Neural cell (in vitro differentiated cells): ENCODE results near the gene DCDC1. TPM values are rescaled to one million over a fixed set of nuclear protein-coding genes. Genes with fewer than 3 reads are reported as not detected.

Experiments
- H2AFZ ChIP-seq: fragments of 200-600, 300-800 bp; sonication (generic), shearing (Covaris generic); 2 replicates; pipeline ENCODE4 v1.6.0; 2014; ENCODE audit warnings: low read depth, mild to moderate bottlenecking, antibody characterized with exemption, low read length, moderate library complexity
- H3F3A ChIP-seq: fragments of 200-600 bp; shearing (Covaris generic); 2 replicates; pipeline ENCODE4 v1.6.1; 2016; ENCODE audit warnings: mild to moderate bottlenecking, moderate library complexity, mixed read lengths, antibody characterized with exemption, low read length; ENCODE audit not compliant: insufficient read depth, poor library complexity, severe bottlenecking
- H3K27ac ChIP-seq: fragments of 200-600, 300-800 bp; sonication (generic), shearing (Covaris generic); 2 replicates; pipeline ENCODE4 v1.5.1; 2014; ENCODE audit warnings: mild to moderate bottlenecking, low read length, moderate library complexity
- H3K27me3 ChIP-seq: fragments of 300-800, 200-600 bp; sonication (generic), shearing (Covaris generic); 2 replicates; pipeline ENCODE4 v1.6.0; 2014; ENCODE audit warnings: mild to moderate bottlenecking, low read depth, low read length, moderate library complexity; ENCODE audit not compliant: insufficient read depth
- H3K36me3 ChIP-seq: fragments of 300-800, 200-600 bp; sonication (generic), shearing (Covaris generic); 2 replicates; pipeline ENCODE4 v1.5.1; 2014; ENCODE audit warnings: mild to moderate bottlenecking, antibody characterized with exemption, low read length, moderate library complexity; ENCODE audit not compliant: insufficient read depth
- H3K4me2 ChIP-seq: fragments of 300-800, 200-600 bp; sonication (generic), shearing (Covaris generic); 2 replicates; pipeline ENCODE4 v1.6.0; 2014; ENCODE audit warnings: mild to moderate bottlenecking, low read length
- H3K4me3 ChIP-seq: fragments of 300-800, 200-600 bp; sonication (generic), shearing (Covaris generic); 2 replicates; pipeline ENCODE4 v1.5.1; 2014; ENCODE audit warnings: mild to moderate bottlenecking, low read length, moderate library complexity
- H3K79me2 ChIP-seq: fragments of 200-600 bp; shearing (Covaris generic); replicated peaks from 2 replicates; pipeline ENCODE4 v1.6.0; 2014; ENCODE audit warnings: mild to moderate bottlenecking, low read length, moderate library complexity; ENCODE audit not compliant: insufficient read depth
- H3K9ac ChIP-seq: fragments of 300-800, 200-600 bp; sonication (generic), shearing (Covaris generic); 2 replicates; pipeline ENCODE4 v1.6.1; 2016; ENCODE audit warnings: mild to moderate bottlenecking, low read length, mixed read lengths
- H3K9me2 ChIP-seq: fragments of 200-600 bp; shearing (Covaris generic); 2 replicates; pipeline ENCODE4 v1.6.1; 2016; ENCODE audit warnings: mild to moderate bottlenecking, low read length, mixed read lengths; ENCODE audit not compliant: insufficient read depth
- H3K9me3 ChIP-seq: fragments of 200-600, 300-800 bp; sonication (generic), shearing (Covaris generic); 2 replicates; pipeline ENCODE4 v1.6.1; 2016; ENCODE audit warnings: mild to moderate bottlenecking, mixed run types, low read length, moderate library complexity, mixed read lengths
- H4K20me1 ChIP-seq: fragments of 200-600 bp; shearing (Covaris generic); 2 replicates; pipeline ENCODE4 v1.6.1; 2016; ENCODE audit warnings: mild to moderate bottlenecking, mixed run types; ENCODE audit not compliant: insufficient read depth
- CTCF ChIP-seq: fragments of 450-650 bp; IDR thresholded peaks from 2 replicates; pipeline ENCODE4 v1.5.1; 2014; ENCODE audit warnings: antibody characterized with exemption, mild to moderate bottlenecking, moderate library complexity; ENCODE audit not compliant: poor library complexity, severe bottlenecking
- EP300 ChIP-seq: fragments of 450-650 bp; conservative IDR thresholded peaks from 2 replicates; pipeline ENCODE4 v1.6.1; 2014; ENCODE audit warnings: antibody characterized with exemption, mild to moderate bottlenecking, moderate library complexity; ENCODE audit not compliant: poor library complexity, severe bottlenecking
- EZH2 ChIP-seq: fragments of 200-600, 300-800 bp; shearing (Covaris generic), sonication (generic); IDR thresholded peaks from 2 replicates; pipeline ENCODE4 v1.6.1; 2014; ENCODE audit warnings: antibody characterized with exemption, low read length, borderline replicate concordance, mild to moderate bottlenecking; ENCODE audit not compliant: insufficient read depth, poor library complexity, severe bottlenecking
- MXI1 ChIP-seq: fragments of 450-650 bp; conservative IDR thresholded peaks from 2 replicates; pipeline ENCODE4 v1.6.1; 2014; ENCODE audit warnings: antibody characterized with exemption, mild to moderate bottlenecking; ENCODE audit not compliant: poor library complexity, severe bottlenecking
- POLR2AphosphoS5 ChIP-seq: IDR thresholded peaks from 2 replicates; pipeline ENCODE4 v1.6.1; 2012
- RAD21 ChIP-seq: fragments of 450-650 bp; conservative IDR thresholded peaks from 2 replicates; pipeline ENCODE4 v1.6.1; 2014; ENCODE audit warnings: antibody characterized with exemption, mild to moderate bottlenecking, moderate library complexity
- REST ChIP-seq: IDR thresholded peaks from 2 replicates; pipeline ENCODE4 v1.6.1; 2012; ENCODE audit warnings: borderline replicate concordance
- SMC3 ChIP-seq: fragments of 450-650 bp; conservative IDR thresholded peaks from 2 replicates; pipeline ENCODE4 v1.6.1; 2014; ENCODE audit warnings: antibody characterized with exemption, mild to moderate bottlenecking, moderate library complexity; ENCODE audit not compliant: poor library complexity
- TAF1 ChIP-seq: IDR thresholded peaks from 2 replicates; pipeline ENCODE4 v1.6.1; 2012; ENCODE audit warnings: low read depth
- polyA plus RNA-seq: library from polyadenylated mRNA; depleted of rRNA; stranded (reverse); fragments of >200 nt; gene quantifications from 2 replicates; pipeline ENCODE4 v1.2.3, GENCODE V29; 2014

Gene DCDC1
- polyA plus RNA-seq, 1 donor from 2014 or later: 5.0 TPM

- no peaks in the 10 kb centered on the region for H3K36me3 ChIP-seq
- H3K4me2 ChIP-seq: no peak overlapping the region
- no peaks in the 10 kb centered on the region for H3F3A ChIP-seq
- H3K4me3 ChIP-seq: no peak overlapping the region
- no peak overlapping the region for H3K27ac ChIP-seq
- no peak overlapping the region for H2AFZ ChIP-seq
- no peak overlapping the region for H3K9ac ChIP-seq
- H3K9me2 ChIP-seq: no peaks in the 10 kb centered on the region
- no peaks in the 10 kb centered on the region for H3K79me2 ChIP-seq
- H3K9me3 ChIP-seq: no peaks in the 10 kb centered on the region
- TF ChIP-seq SMC3: no peak
- TF ChIP-seq REST: no peak
- no peaks in the 10 kb centered on the region for H3K27me3 ChIP-seq
- no peaks in the 10 kb centered on the region for H4K20me1 ChIP-seq
Measured at GRCh38 chr11:30893318-30893717, 476.2 kb downstream of the DCDC1 start.

- H3K9ac ChIP-seq: no peak overlapping the region
- no peaks in the 10 kb centered on the region for H3F3A ChIP-seq
- H3K9me2 ChIP-seq: no peaks in the 10 kb centered on the region
- no peaks in the 10 kb centered on the region for H3K27me3 ChIP-seq
- no peaks in the 10 kb centered on the region for H3K9me3 ChIP-seq
- H3K4me3 ChIP-seq: no peak overlapping the region
- no peak overlapping the region for H3K4me2 ChIP-seq
- H3K36me3 ChIP-seq: no peaks in the 10 kb centered on the region
- no peaks in the 10 kb centered on the region for H3K79me2 ChIP-seq
- no peaks in the 10 kb centered on the region for H4K20me1 ChIP-seq
- TF ChIP-seq RAD21 (no peak), REST (no peak), EZH2 (no peak), SMC3 (no peak), CTCF (no peak), EP300 (no peak), POLR2AphosphoS5 (no peak), MXI1 (no peak), TAF1 (no peak)
- H3K27ac ChIP-seq: no peak overlapping the region
- H2AFZ ChIP-seq: no peak overlapping the region
Measured at GRCh38 chr11:30889143-30889794, 480.3 kb downstream of the DCDC1 start.
